SU-DHL-6 (cell line): ENCODE results near the gene CYTL1.

ENCODE experiments used
- CTCF ChIP-seq: fragments of 200-600 bp; sonication (generic); IDR thresholded peaks from one replicate; pipeline ENCODE4 v1.5.1; 2017; ENCODE audit warnings: antibody characterized with exemption, mild to moderate bottlenecking, low read length, moderate library complexity; ENCODE audit not compliant: insufficient read depth, poor library complexity, severe bottlenecking
- EZH2phosphoT487 ChIP-seq: fragments of 200-600 bp; sonication (generic), shearing (Covaris generic); conservative IDR thresholded peaks from 2 replicates; pipeline ENCODE4 v1.6.1; 2018; ENCODE audit warnings: mild to moderate bottlenecking, antibody characterized with exemption, low read length, moderate library complexity, mixed read lengths

GRCh38 chr4:5019796-5020195, 538 bp upstream of the CYTL1 start:
- TF ChIP-seq CTCF = no peak
- TF ChIP-seq EZH2phosphoT487 = no peak
